Tibial nerve (tissue), 3 donors: ENCODE results near the gene PLEKHG2.

Experiments
- CTCF ChIP-seq, 5 experiments: fragments of 200-600 bp in 3 of 5; fragments of 450-650 bp in 2 of 5; sonication (generic) in 3 of 5; IDR thresholded peaks; one replicate each; pipeline ENCODE4 v1.5.1; 2016 to 2019; ENCODE audit warnings: antibody characterized with exemption in 5 of 5, mild to moderate bottlenecking in 3 of 5, moderate library complexity in 2 of 5
- POLR2A ChIP-seq, 2 donors: fragments of 450-650 bp; IDR thresholded peaks; one replicate each; pipeline ENCODE4 v1.6.1; 2017; ENCODE audit warnings: antibody characterized with exemption in 2 of 2, mild to moderate bottlenecking in 2 of 2, moderate library complexity in 2 of 2

GRCh38 chr19:39420769-39421168 lies 8.3 kb downstream of the PLEKHG2 start:
- TF ChIP-seq POLR2A (IDR thresholded peaks at IDR 0.05) (no peak), CTCF (IDR thresholded peaks at IDR 0.05) (no peak)
